GM12801 (cell line): Measurements from ENCODE around the gene TCEA3.

ENCODE experiments used
- TF ChIP-seq, protein P1 (sequence below): IDR thresholded peaks from one replicate; pipeline ENCODE4 v1.5.1; 2011; ENCODE audit warnings: control low read depth; ENCODE audit not compliant: insufficient read length; ENCODE audit errors: extremely low read depth

TCEA3 gene

DNA sequence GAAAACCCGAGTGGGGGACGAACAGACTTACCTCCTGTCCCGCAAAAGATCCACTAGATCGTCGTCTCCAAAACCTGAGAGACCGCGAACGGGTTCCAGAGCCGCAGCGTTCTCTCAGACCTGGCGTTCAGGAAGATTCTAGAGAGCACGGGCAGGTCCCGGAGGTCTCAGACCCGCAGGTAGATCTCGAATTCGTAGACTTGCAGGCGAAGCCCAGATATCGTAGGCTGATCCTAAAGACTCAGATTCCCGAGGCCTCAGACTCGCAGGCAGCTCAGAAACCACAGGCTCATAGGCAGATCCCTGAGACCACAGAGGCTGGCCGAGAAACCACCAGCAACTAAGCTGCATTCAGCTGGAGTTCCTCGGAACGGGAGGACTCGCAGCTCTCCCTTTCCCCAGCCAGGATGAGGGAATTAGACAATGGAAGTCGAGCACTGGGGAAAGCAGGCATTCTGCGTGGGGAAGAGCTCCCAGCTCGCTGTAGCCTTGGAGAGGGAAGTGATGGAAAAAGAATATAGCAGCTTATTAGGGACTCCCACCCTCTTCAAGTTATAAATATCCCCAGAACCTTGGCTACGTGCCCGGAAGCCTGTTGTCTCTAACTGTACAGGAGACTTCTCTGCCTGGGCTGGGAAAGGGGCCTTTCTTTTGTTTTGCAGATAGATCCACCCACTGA, 55.1 kb downstream of the TCEA3 start, which contains the start of gene ZNF436:
ZNF436 (minus strand) TSS at position 502 of the 679 bp plus-strand sequence. CDS start 1,831 bp downstream, outside the sequence.
- TF ChIP-seq, protein P1, sequence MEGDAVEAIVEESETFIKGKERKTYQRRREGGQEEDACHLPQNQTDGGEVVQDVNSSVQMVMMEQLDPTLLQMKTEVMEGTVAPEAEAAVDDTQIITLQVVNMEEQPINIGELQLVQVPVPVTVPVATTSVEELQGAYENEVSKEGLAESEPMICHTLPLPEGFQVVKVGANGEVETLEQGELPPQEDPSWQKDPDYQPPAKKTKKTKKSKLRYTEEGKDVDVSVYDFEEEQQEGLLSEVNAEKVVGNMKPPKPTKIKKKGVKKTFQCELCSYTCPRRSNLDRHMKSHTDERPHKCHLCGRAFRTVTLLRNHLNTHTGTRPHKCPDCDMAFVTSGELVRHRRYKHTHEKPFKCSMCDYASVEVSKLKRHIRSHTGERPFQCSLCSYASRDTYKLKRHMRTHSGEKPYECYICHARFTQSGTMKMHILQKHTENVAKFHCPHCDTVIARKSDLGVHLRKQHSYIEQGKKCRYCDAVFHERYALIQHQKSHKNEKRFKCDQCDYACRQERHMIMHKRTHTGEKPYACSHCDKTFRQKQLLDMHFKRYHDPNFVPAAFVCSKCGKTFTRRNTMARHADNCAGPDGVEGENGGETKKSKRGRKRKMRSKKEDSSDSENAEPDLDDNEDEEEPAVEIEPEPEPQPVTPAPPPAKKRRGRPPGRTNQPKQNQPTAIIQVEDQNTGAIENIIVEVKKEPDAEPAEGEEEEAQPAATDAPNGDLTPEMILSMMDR = no peak

DNA sequence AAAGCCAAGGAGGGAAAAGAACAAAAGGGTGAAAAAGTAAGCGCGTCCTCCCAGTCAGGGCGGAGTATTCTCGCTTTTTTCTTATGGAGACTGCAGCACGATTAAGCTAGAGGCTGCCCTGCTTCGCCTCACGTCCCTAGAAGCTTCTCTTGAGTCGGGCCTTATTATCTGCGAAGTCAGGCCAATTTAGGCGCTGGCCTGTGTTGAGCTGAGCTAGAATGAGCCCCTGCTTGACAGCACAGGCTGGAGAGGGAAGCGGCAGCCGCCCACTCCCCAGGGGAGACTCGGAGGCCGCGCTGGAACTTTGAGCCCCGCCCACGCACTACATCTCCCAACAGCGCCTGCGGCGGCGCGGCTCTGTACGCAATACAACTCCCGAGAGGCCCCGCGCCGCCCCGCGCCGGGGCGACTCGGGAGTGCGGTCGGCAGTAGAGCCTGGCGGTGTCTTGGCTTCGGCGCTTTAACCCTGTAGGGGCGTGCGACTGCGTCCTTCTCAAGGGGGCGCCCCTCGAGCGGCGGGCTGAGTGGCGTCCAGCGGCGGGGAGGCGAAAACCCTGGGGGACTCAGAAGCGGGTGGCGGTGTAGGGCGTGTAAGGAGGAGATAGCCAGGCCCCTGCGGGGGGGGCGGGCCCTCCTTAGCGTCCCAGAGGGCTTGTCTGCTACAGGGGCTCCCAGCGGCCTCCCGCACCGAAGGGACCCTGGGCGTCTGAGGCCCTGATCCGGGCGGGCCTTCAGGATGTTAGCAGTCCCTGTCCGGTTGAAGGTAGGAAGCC, 55.8 kb downstream of the TCEA3 start:
- TF ChIP-seq, protein P1 = no peak

DNA sequence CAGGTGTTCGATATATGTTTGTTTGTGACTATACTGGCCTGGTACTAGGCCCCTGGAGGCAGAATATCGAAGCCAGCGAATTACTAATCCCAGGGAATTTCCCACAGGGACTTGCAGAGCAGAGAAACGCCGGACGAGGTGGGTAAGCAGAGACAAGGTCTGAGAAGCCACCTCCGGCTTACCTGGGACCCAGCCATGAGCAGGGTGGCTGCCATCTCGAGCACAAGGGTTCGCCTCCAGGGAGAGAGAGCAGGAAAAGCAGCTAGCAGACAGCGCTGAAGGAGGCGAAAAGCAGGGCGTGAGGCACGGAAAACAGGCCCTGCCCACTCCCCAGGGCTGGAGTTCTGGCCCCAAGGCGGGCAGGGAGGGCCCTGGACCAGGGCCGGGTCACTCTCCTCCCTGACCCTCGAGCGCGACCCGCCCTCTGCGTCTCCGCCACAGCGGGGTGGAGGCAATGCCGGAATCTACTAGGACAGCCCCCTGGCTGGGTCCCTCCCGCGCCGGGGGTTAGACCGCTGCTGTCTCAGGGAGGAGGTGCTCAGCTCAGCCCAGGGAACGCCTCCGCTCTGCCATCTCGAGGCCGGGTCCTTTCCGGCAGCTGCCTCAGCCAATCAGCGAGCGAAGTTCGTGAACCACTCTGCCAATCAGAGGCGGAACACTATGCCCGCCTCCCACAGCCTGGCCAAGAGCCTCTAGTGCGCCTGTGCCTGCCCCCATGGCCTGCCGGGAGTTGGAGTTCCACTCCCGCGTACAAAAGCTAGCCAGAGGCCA, 56.6 kb downstream of the TCEA3 start:
- TF ChIP-seq, protein P1 = no peak

DNA sequence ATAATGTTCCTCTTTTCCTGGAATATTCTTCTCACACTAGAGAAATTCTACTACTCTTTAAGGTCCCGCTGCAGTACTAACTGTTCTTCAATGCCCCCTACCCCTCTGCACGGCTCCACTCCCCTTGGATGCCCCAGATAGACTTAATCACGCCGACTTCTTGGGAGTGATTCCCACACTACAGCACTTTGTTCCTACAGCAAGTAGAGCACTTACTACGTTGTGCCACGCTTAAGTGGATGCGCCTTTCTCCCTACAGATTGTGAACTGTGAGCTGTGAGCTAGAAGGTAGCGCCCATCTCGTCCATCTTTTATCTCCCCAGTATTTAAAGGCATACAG, 57.1 kb downstream of the TCEA3 start:
- TF ChIP-seq, protein P1 = no peak

DNA sequence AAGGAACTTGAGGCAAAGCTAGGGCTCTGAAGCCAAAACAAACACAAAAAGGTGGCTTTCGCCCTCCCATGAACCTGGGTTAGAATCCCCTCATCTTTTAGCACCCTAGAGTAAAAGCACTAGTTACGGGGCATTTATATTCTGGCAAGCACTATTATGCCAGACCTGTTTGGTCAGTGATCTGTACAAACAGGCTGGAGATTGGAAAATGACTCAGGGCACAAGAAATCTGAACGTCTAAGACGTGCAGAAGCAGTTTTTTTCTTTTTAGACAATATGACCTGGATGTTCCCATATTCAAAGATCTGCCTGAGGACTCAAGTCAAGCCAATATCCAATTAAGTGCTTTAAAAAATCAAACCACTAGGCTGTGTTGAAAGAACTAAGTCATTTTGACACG, 58.0 kb downstream of the TCEA3 start:
- TF ChIP-seq, protein P1 = no peak

DNA sequence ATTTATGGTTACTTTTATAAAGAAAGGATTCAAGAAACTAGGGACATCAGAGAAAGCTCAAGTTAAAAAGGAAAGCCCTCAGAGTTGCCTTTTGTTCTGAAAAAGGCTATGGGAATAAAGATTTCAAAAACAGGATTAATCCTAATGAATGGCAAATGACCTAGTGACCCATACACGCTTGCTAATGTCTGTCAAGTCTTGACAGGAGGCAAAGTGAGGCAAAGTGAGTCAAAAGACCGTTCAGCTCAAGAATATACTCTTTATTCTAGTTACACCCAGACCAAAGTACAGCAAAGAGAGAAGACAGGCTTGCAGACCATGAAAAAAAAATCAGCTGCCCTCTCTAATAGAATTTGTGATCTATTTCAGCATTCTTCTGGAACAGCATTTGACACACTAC, 58.4 kb downstream of the TCEA3 start:
- TF ChIP-seq, protein P1 = no peak

DNA sequence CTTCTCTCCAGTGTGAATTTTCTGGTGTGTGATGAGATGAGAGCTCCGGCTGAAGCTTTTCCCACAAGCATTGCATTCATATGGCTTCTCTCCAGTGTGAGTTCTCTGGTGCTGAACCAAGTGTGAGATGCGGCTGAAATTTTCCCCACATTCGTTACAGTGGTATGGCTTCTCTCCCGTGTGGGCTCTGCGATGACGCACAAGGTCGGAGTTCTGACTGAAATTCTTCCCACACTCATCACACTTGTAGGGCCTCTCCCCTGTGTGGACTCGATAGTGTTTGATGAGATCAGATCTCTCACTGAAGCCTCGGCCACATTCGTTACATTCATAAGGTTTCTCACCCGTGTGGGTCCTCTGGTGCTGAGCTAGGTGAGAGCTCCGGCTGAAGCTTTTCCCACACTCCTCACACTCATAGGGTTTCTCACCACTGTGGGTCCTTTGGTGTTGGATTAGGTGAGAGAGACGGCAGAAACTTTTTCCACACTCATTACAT, 62.3 kb downstream of the TCEA3 start:
- TF ChIP-seq, protein P1 = no peak
